ENCODE results near the gene ITGA2B. TPM values are rescaled to one million over a fixed set of nuclear protein-coding genes. Genes with fewer than 3 reads are reported as not detected.

Gene ITGA2B
- total RNA-seq, 4 donors from 2014 or later: 0.31 to 1.2 (median 0.45) TPM; not detected in 1

DNA sequence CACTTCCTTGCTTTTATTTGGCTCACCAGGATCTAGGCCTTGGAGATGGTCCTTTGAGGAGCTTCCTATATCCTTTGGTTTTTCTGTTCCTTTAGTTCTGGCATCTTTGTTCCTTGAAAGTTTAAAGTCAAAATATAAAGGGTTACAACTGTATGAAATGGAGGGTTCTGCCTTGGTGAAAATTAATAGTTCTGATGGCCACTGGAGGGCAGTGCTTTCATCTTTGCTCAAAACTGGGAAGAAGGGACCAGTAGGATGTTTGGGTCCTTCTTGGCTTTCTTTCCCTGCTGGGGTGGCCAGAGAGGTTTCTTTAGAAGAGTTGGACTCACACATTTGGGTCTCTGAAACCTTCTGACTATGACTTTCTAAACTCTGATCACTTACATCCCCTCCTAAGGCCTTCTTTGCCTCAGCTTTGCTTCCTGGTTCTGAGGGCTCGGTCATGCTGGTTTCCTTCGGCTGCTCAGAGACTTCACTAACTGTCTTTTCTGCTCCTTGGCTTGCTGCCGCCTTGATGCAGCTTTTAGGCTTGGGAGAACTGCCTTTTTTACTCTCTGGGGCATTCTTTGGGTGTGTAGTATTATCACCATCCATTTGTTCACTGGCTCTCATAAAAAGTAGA, 10.9 kb upstream of the ITGA2B start:
- Histone ChIP-seq H3K9me3 (no peaks in the 10 kb centered on the region), H3K4me1 (no peaks in the 10 kb centered on the region), H3K36me3 (peaks cover 0 to 87% of the 10 kb centered on the region in 2 donors), H3K27me3 (no peaks in the 10 kb centered on the region), H3K27ac (no peak overlapping the region), H3K4me3 (no peak overlapping the region)
- 72 to 100% methylated on average over 2 to 3 of the region's 3 CpGs for WGBS, 2 donors (ENCODE audit: low coverage in 1 of 2)
- ATAC-seq: no peak
- TF ChIP-seq EP300 (IDR thresholded peaks at IDR 0.05): no peak
- TF ChIP-seq, protein P1, sequence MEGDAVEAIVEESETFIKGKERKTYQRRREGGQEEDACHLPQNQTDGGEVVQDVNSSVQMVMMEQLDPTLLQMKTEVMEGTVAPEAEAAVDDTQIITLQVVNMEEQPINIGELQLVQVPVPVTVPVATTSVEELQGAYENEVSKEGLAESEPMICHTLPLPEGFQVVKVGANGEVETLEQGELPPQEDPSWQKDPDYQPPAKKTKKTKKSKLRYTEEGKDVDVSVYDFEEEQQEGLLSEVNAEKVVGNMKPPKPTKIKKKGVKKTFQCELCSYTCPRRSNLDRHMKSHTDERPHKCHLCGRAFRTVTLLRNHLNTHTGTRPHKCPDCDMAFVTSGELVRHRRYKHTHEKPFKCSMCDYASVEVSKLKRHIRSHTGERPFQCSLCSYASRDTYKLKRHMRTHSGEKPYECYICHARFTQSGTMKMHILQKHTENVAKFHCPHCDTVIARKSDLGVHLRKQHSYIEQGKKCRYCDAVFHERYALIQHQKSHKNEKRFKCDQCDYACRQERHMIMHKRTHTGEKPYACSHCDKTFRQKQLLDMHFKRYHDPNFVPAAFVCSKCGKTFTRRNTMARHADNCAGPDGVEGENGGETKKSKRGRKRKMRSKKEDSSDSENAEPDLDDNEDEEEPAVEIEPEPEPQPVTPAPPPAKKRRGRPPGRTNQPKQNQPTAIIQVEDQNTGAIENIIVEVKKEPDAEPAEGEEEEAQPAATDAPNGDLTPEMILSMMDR (IDR thresholded peaks at IDR 0.05): peak in 3 of 4 experiments; percentile 30 to 42 (median 35)
- TF ChIP-seq POLR2A (IDR thresholded peaks at IDR 0.05): no peak
- TF ChIP-seq POLR2AphosphoS5 (IDR thresholded peaks at IDR 0.05): no peak

DNA sequence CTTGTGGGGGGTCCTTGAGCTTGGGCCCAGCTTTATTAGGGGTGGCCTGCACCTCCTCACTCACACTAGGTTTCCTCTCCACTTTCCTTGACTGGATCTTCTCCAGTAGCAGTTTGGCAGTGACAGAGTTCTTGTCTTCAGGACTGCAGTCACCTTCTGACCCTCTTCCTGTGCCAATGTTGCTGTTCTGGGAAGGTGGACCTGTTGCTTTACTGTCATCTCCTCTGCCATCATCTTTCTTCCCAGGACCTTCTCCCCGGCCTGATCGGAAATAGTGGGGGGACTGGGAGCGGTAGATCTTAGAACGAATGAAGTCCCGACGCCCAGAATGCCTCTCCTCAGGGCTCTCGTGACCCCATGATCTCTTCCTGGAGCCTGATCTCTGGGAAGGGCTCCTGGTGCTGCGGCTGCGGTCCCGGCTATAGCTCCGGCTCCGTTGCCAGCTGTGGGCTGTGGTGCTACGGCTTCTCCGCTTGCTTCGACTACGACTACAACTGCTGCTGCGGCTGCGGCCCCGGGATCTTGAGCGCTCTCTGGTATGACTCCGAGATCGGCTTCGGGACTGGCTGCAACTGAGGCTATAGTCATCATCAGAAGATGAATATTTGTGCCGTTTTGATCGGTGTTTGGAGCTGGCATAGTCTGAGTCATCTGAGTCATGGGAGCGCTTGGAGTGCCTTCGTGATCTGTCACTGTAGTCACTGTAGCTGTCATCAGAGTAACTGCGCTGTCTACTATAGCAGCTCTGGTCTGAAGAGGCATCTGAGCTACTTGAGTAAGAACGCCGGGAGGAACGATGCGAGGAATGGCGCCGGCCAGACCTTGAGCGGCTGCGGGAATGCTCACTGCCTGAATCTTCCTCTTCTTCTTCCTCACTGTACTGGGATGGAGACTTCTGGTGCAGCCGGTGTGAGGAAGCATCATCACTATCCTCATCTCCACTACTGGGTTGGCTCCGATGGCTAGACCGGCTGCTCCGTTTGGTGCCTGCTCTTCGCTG, 9.5 kb upstream of the ITGA2B start:
- no peak overlapping the region for H3K4me3 ChIP-seq
- TF ChIP-seq, protein P1 (IDR thresholded peaks at IDR 0.05): no peak
- TF ChIP-seq POLR2A (IDR thresholded peaks at IDR 0.05) (no peak), EP300 (IDR thresholded peaks at IDR 0.05) (no peak), POLR2AphosphoS5 (IDR thresholded peaks at IDR 0.05) (no peak)
- no peaks in the 10 kb centered on the region for H3K27me3 ChIP-seq
- 91% methylated on average over 14 of the region's 41 CpGs; no CpG with 5 or more reads in 1 of the 2 donors for WGBS, 2 donors (ENCODE audit: low coverage in 1 of 2)
- H3K9me3 ChIP-seq: no peaks in the 10 kb centered on the region
- H3K4me1 ChIP-seq: no peaks in the 10 kb centered on the region
- no peak for ATAC-seq
- H3K27ac ChIP-seq: no peak overlapping the region
- peaks cover 0 to 74% of the 10 kb centered on the region in 2 donors for H3K36me3 ChIP-seq

DNA sequence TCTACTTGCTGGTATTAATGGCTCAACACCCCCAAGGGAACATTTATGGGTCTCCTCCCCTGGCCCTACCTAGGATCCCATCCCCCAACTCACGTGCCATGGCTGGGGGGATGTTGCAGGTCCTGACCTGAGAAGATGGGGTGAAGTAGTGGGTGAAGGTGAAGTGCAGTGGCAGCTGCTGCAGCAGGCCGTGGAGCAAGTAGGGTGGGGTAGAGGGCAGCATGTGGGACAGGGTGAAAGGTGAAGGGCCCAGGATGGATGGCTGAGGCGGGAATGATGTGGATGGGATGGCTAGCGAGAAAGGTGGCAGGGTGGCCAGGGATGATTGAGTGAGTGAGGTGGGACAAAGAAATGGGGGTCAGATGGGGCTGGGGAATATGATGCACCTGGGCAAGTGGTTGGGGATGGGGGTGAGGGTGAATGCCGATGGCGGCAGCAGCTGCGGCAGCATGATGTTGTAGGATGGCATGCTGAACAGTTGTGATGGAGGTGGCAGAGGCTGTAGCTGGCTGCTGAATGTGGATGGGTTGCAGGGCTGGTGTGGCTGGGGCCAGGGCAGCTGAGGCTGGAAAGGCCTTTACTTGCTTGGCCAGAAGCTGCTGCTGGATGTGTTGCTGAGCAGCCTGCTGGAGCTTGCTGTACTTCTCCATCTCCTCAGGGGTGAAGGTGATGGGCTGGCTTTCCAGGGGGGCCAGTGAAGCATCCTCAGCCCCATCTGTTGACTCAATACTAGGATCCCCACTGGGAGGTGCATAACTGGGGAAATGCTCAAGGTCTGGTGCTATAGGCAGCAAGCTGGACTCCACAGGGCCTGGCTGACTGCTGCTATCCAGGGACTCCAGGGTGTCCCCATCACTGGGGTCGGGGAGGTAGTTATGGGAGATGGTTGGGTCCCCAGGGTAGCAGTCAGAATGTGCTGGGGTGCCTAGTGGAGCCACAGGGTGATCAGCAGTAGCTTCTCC, 8.3 kb upstream of the ITGA2B start:
- TF ChIP-seq EP300 (IDR thresholded peaks at IDR 0.05) (no peak), POLR2A (IDR thresholded peaks at IDR 0.05) (no peak), POLR2AphosphoS5 (IDR thresholded peaks at IDR 0.05) (no peak)
- TF ChIP-seq, protein P1 (IDR thresholded peaks at IDR 0.05): no peak
- Histone ChIP-seq H3K4me3 (no peak overlapping the region), H3K4me1 (no peaks in the 10 kb centered on the region), H3K36me3 (peaks cover 0 to 62% of the 10 kb centered on the region in 2 donors), H3K27ac (no peak overlapping the region), H3K9me3 (no peaks in the 10 kb centered on the region), H3K27me3 (no peaks in the 10 kb centered on the region)
- 88 to 97% methylated on average over 6 of the region's 8 CpGs for WGBS, 2 donors (ENCODE audit: low coverage in 1 of 2)
- no peak for ATAC-seq

DNA sequence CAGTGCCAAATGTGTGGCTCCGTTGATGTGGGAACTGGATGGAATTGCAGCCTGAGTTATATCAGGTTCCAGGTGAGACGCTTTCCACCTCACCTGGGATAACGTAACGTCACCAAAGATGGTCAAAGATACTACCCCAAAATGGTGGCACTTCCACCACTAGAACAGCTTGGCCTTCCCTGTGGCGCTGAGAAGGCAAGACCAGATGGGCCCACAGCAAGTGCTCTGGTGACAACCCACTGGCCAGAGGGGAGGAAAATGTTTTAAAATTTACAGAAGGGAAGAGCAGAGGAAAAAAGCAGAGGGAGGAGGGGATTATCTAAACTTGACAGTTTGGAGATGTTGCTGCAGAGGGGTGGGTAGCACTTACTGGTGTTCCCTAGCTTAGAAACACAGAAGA, 7.5 kb upstream of the ITGA2B start:
- peaks cover 0 to 54% of the 10 kb centered on the region in 2 donors for H3K36me3 ChIP-seq
- no peaks in the 10 kb centered on the region for H3K9me3 ChIP-seq
- no peak for TF ChIP-seq EP300 (IDR thresholded peaks at IDR 0.05)
- no peak for TF ChIP-seq POLR2A (IDR thresholded peaks at IDR 0.05)
- no peak for TF ChIP-seq POLR2AphosphoS5 (IDR thresholded peaks at IDR 0.05)
- TF ChIP-seq, protein P1 (IDR thresholded peaks at IDR 0.05): no peak
- no peak overlapping the region for H3K27ac ChIP-seq
- no peak overlapping the region for H3K4me3 ChIP-seq
- 94% methylated on average over 5 of the region's 5 CpGs; no CpG with 5 or more reads in 1 of the 2 donors for whole genome bisulfite sequencing, 2 donors (ENCODE audit: low coverage in 1 of 2)
- no peaks in the 10 kb centered on the region for H3K27me3 ChIP-seq
- ATAC-seq: no peak
- no peaks in the 10 kb centered on the region for H3K4me1 ChIP-seq
